NCI-H1694 (cell line): ENCODE data around the gene CD207.
"Not testable (repeated sequence)": the region's sequence is repeated elsewhere in the genome, so short reads cannot be mapped to it uniquely, and the experiment has no call there.

Experiments used
- DNase-seq: peaks from one replicate; lab custom pipeline; 2025; lab: John Stamatoyannopoulos, UW

CD207 gene

GRCh38 chr2:70835643-70836042 is at the start of gene CD207:
Gene CD207 (minus strand): TSS chr2:70835816. CDS start chr2:70835776, 40 bp downstream.
- DNase-seq: no peak

- not testable (repeated sequence) for DNase-seq
Observed at GRCh38 chr2:70878543-70878942, 42.9 kb upstream of the CD207 start.

GRCh38 chr2:70876138-70876537 is 40.5 kb upstream of the CD207 start:
- not testable (repeated sequence) for DNase-seq

- DNase-seq: no peak
Observed at GRCh38 chr2:70873541-70873940, 37.9 kb upstream of the CD207 start.

- DNase-seq: peak; percentile 66
Observed at GRCh38 chr2:70871398-70872211, 36.0 kb upstream of the CD207 start.

- no peak for DNase-seq
Observed at GRCh38 chr2:70870790-70871189, 35.2 kb upstream of the CD207 start.

GRCh38 chr2:70868970-70869369 is 33.4 kb upstream of the CD207 start:
- no peak for DNase-seq

- DNase-seq: peak; percentile 75
Observed at GRCh38 chr2:70861777-70862625, 26.4 kb upstream of the CD207 start.

- DNase-seq: no peak
Observed at GRCh38 chr2:70855667-70856066, 20.1 kb upstream of the CD207 start.

- no peak for DNase-seq
Observed at GRCh38 chr2:70854411-70854810, 18.8 kb upstream of the CD207 start.

- no peak for DNase-seq
Observed at GRCh38 chr2:70852824-70853223, 17.2 kb upstream of the CD207 start.

GRCh38 chr2:70851704-70852103 is 16.1 kb upstream of the CD207 start:
- no peak for DNase-seq

- no peak for DNase-seq
Observed at GRCh38 chr2:70850925-70851324, 15.3 kb upstream of the CD207 start.

GRCh38 chr2:70842401-70842800 is 6.8 kb upstream of the CD207 start:
- DNase-seq: no peak

GRCh38 chr2:70837980-70838925 is 2.6 kb upstream of the CD207 start:
- no peak for DNase-seq

GRCh38 chr2:70834881-70835280 is 735 bp downstream of the CD207 start:
- no peak for DNase-seq

- no peak for DNase-seq
Observed at GRCh38 chr2:70834106-70834505, 1.5 kb downstream of the CD207 start.

GRCh38 chr2:70833246-70833645 is 2.4 kb downstream of the CD207 start:
- no peak for DNase-seq

GRCh38 chr2:70832386-70832785 is 3.2 kb downstream of the CD207 start:
- DNase-seq: no peak

GRCh38 chr2:70831861-70832260 is 3.8 kb downstream of the CD207 start:
- no peak for DNase-seq

- DNase-seq: no peak
Observed at GRCh38 chr2:70830366-70830765, 5.2 kb downstream of the CD207 start.

- no peak for DNase-seq
Observed at GRCh38 chr2:70829916-70830315, 5.7 kb downstream of the CD207 start.
